Gastrocnemius medialis (tissue), 4 donors: ENCODE results near the gene UNC5A. TPM values are rescaled to one million over a fixed set of nuclear protein-coding genes. Genes with fewer than 3 reads are reported as not detected.

ENCODE experiments used
- ATAC-seq, 2 donors: fragments of 150-250 bp; one replicate each; pipeline ENCODE4 v1.9.1; 2016
- DNase-seq, 2 donors: peaks; one replicate each; pipeline ENCODE4 v3.0.0-alpha.2; 2019
- H3K27ac ChIP-seq, 4 donors: fragments of 200-600 bp; sonication (generic); 1 replicate in 1 of 4; 2 replicates in 3 of 4; pipeline ENCODE4 v1.5.1; 2016 to 2018; ENCODE audit warnings: mild to moderate bottlenecking in 2 of 4, moderate library complexity in 1 of 4
- H3K27me3 ChIP-seq, 3 donors: fragments of 200-600 bp; sonication (generic) in 2 of 3; 1 replicate in 1 of 3; 2 replicates in 2 of 3; pipeline versions ENCODE4 v1.5.1 to v1.6.0; 2016 to 2019; ENCODE audit warnings: mild to moderate bottlenecking in 1 of 3, moderate library complexity in 1 of 3
- H3K36me3 ChIP-seq, 2 donors: fragments of 200-600 bp; sonication (generic) in 1 of 2; one replicate each; pipeline ENCODE4 v1.5.1; 2017 to 2018
- H3K4me1 ChIP-seq, 2 donors: fragments of 200-600 bp; sonication (generic) in 1 of 2; one replicate each; pipeline ENCODE4 v1.5.1; 2016 to 2017; ENCODE audit warnings: mild to moderate bottlenecking in 2 of 2
- H3K4me3 ChIP-seq, 4 donors: fragments of 200-600 bp; sonication (generic) in 3 of 4; 1 replicate in 1 of 4; 2 replicates in 3 of 4; pipeline ENCODE4 v1.5.1; 2016 to 2019; ENCODE audit warnings: mild to moderate bottlenecking in 2 of 4
- H3K9me3 ChIP-seq, 3 donors: fragments of 200-600 bp; sonication (generic) in 2 of 3; 1 replicate in 1 of 3; 2 replicates in 2 of 3; pipeline ENCODE4 v1.5.1; 2016 to 2019
- POLR2A ChIP-seq, 2 donors: fragments of 450-650 bp; IDR thresholded peaks; one replicate each; pipeline ENCODE4 v1.6.1; 2017; ENCODE audit warnings: antibody characterized with exemption in 2 of 2, mild to moderate bottlenecking in 2 of 2, moderate library complexity in 2 of 2
- in situ Hi-C, 4 donors: fragments of 200-750 bp; cut with MboI; loops; one replicate each; pipeline versions ENCODE4 v1.15.0 to v1.8.0; 2017; ENCODE audit warnings: low sequenced_read_pairs in 4 of 4
- intact Hi-C: fragments of 100-400 bp; cut with DNase I; formaldehyde crosslinking; loops from one replicate; pipeline ENCODE4 v1.15.1; 2023; ENCODE audit warnings: low total_unique reads
- total RNA-seq, 4 donors: library from RNA; depleted of rRNA; stranded (reverse); fragments of >200 nt; gene quantifications; one replicate each; pipeline versions ENCODE4 v1.1.0 to v1.2.3, GENCODE V29; 2016
- TF ChIP-seq, protein P1 (sequence below), 5 experiments: fragments of 450-650 bp in 3 of 5; fragments of 200-600 bp in 2 of 5; sonication (generic) in 2 of 5; IDR thresholded peaks in 4 of 5; conservative IDR thresholded peaks in 1 of 5; 1 replicate in 4 of 5; 2 replicates in 1 of 5; pipeline ENCODE4 v1.5.1; 2016 to 2019; ENCODE audit warnings: antibody characterized with exemption in 5 of 5, mild to moderate bottlenecking in 3 of 5, moderate library complexity in 3 of 5

UNC5A gene
- total RNA-seq, 4 donors from 2014 or later = 0.10 to 0.55 TPM; not detected in 2

DNA sequence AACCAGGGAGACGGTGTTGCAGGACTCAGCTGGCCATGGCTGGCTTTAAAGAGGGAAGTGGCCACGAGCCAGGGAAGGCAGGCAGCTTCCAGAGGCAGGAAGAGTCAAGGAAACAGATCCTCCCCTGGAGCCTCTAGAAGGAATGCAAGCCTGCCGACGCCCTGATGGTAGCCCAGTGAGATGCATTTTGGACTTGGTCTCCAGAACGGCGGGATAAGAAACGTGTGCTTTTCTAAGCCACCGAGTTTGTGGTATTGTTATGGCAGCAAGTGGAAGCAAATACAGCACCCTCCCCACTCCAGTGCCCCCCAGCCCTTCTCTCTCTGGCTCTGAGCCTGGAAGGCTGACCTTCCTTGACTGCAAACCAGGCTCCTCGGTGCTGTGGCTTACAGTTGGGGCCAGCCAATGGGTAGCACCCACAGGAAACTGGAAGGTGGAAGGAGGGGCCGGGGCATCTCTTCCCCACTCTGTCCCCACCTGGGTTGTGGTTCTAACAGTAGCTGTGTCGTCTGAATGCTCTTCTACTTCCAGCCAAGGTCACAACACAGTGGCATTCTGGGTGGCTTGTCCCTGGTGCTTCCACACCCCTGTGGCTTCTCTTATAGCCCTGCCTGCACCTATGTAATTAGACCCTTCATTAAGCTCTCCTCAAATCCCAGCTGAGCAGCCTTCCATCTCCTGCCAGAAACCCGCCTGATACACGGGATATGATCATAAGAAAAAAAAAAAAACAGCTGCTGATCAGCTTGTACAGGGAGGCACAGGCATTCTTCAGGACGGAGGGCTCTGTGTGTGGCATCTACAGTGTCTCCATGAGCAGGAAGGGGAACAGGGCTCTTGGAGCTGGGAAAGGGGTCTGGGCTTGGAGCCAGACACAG lies 29.9 kb upstream of the UNC5A start:
- no peak overlapping the region for H3K27ac ChIP-seq
- H3K4me3 ChIP-seq = no peak overlapping the region
- peaks cover 15 to 32% (median 22%) of the 10 kb centered on the region in 3 donors for H3K27me3 ChIP-seq
- in situ Hi-C loops (no loop called here), intact Hi-C loops (no loop called here)
- H3K36me3 ChIP-seq = no peaks in the 10 kb centered on the region
- no peaks in the 10 kb centered on the region for H3K9me3 ChIP-seq
- no peak for ATAC-seq
- H3K4me1 ChIP-seq = no peaks in the 10 kb centered on the region
- TF ChIP-seq POLR2A (IDR thresholded peaks at IDR 0.05) = no peak
- TF ChIP-seq, protein P1, sequence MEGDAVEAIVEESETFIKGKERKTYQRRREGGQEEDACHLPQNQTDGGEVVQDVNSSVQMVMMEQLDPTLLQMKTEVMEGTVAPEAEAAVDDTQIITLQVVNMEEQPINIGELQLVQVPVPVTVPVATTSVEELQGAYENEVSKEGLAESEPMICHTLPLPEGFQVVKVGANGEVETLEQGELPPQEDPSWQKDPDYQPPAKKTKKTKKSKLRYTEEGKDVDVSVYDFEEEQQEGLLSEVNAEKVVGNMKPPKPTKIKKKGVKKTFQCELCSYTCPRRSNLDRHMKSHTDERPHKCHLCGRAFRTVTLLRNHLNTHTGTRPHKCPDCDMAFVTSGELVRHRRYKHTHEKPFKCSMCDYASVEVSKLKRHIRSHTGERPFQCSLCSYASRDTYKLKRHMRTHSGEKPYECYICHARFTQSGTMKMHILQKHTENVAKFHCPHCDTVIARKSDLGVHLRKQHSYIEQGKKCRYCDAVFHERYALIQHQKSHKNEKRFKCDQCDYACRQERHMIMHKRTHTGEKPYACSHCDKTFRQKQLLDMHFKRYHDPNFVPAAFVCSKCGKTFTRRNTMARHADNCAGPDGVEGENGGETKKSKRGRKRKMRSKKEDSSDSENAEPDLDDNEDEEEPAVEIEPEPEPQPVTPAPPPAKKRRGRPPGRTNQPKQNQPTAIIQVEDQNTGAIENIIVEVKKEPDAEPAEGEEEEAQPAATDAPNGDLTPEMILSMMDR (IDR thresholded peaks at IDR 0.05 in 4 of 5, conservative IDR thresholded peaks at IDR 0.05 in 1 of 5) = no peak
- no peak for DNase-seq

DNA sequence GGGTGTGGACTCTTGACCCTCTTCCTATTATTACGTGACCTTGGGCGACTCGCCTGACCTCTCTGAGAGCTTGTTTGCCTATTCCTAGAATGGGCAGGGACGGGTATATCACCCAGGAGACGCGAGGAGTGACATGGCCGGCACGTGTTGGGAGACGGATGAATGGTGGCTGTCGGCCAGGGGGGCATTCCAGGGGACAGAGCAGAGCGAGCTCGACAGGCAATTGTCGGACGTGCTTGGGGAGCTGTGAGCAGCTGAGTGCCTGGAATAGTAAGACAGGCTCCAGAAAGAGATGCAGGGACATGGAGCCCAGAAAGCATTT lies 29.3 kb upstream of the UNC5A start:
- H3K36me3 ChIP-seq = no peaks in the 10 kb centered on the region
- TF ChIP-seq, protein P1 (IDR thresholded peaks at IDR 0.05 in 4 of 5, conservative IDR thresholded peaks at IDR 0.05 in 1 of 5) = no peak
- TF ChIP-seq POLR2A (IDR thresholded peaks at IDR 0.05) = no peak
- no peak for DNase-seq
- no peak for ATAC-seq
- H3K27ac ChIP-seq = no peak overlapping the region
- peaks cover 15 to 31% (median 26%) of the 10 kb centered on the region in 3 donors for H3K27me3 ChIP-seq
- intact Hi-C loops = no loop called here
- no peaks in the 10 kb centered on the region for H3K9me3 ChIP-seq
- in situ Hi-C loops = no loop called here
- H3K4me1 ChIP-seq = no peaks in the 10 kb centered on the region
- no peak overlapping the region for H3K4me3 ChIP-seq

DNA sequence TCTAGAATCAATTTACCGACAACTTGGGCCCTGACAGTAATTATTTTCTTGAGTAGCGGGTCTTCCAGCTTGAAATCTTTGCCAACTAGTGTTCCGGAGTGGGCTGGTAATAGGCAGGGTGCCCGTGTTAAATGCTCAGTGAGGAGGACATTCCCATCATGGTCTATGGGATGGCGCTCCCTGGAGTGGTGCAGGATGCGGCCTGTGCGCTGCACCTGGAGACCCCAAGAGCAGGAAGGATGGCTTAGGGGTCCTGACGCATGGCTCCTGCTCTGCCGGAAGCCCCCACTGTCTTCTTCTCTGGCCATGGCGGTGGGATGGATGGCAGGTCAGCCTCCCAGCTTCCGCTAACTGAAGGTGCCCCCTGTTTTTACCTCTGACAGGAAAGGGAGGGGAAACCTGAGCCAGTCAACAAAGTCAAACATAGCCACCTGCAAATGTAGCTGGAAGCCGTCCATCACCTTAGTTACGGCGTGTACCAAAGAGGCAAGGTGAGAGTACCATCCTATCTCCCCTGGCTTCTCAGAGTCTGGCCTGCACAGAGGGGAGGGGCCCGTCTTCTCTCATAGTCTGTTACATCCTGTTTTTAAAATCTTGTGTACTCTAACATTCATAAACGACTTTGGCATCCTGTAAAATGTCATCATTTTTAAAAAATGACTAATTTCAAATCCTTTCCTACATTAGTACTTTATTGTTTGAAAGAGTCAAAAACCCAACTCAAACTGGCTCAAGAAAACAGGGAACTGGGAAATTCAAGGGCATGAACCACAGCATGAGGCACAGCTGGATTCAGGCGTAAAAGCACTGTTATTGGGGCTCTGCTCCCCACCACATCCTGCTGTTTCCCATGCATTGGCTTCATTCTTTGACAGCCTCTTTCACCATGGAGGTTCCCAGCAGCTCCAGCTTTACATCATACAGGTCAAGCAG lies 28.5 kb upstream of the UNC5A start:
- no peak overlapping the region for H3K4me3 ChIP-seq
- H3K36me3 ChIP-seq = no peaks in the 10 kb centered on the region
- intact Hi-C loops = no loop called here
- no peaks in the 10 kb centered on the region for H3K4me1 ChIP-seq
- H3K27me3 ChIP-seq = peaks cover 15 to 34% (median 30%) of the 10 kb centered on the region in 3 donors
- TF ChIP-seq, protein P1 (IDR thresholded peaks at IDR 0.05 in 4 of 5, conservative IDR thresholded peaks at IDR 0.05 in 1 of 5) = no peak
- no peak for TF ChIP-seq POLR2A (IDR thresholded peaks at IDR 0.05)
- DNase-seq (no peak), ATAC-seq (no peak)
- no peaks in the 10 kb centered on the region for H3K9me3 ChIP-seq
- in situ Hi-C loops = no loop called here
- no peak overlapping the region for H3K27ac ChIP-seq

DNA sequence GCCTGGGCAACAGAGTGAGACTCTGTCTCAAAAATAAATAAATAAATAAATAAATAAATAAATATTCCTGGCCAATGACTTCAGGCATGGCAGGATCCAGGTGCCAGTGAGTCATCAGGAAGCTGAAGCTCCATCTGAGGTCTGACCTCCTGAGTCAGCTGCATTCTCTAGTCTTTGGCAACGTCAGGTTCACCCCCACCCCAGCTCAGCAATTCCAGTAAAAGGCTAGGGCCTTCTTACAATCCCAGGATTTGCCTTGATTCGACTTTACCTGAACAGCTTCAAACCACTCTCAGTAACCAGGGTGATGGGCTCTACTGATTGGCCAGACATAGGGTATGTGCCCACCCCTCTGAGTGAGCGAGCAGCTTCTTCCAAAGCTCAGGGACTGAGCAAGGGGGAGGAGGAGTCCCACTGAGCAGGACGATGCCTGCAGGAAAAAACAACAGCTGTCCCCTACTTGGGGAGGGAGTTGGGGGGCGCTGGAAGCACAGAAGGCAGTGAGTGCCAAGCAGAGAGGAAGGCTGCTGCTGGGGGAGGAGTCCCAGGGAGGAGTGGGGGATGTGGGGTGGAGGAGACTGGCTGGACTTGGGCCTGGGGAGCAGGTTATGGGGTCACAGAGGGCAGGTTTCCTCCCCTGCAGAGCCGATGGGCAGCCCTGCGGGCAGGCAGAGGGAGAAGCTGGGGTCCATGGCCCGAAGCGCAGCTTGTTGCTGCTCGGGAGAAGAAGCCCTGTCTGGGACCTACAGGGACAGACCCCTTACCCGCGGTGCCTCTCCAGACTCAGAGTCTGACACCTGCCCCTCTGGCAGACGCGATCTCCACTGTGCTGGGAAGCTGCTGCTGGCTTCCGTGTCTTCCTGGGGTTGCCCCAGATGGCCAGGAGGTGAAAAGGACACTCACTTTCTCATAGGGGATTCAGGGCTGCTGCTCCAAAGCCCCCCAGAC lies 25.9 kb upstream of the UNC5A start:
- DNase-seq (no peak), ATAC-seq (no peak)
- no peak for TF ChIP-seq POLR2A (IDR thresholded peaks at IDR 0.05)
- TF ChIP-seq, protein P1 (IDR thresholded peaks at IDR 0.05 in 4 of 5, conservative IDR thresholded peaks at IDR 0.05 in 1 of 5) = no peak
- H3K27me3 ChIP-seq = peaks cover 19 to 48% (median 30%) of the 10 kb centered on the region in 3 donors
- no peaks in the 10 kb centered on the region for H3K9me3 ChIP-seq
- in situ Hi-C loops = no loop called here
- no peak overlapping the region for H3K4me3 ChIP-seq
- H3K4me1 ChIP-seq = no peaks in the 10 kb centered on the region
- no peaks in the 10 kb centered on the region for H3K36me3 ChIP-seq
- intact Hi-C loops = no loop called here
- no peak overlapping the region for H3K27ac ChIP-seq
